Measurements from ENCODE around the gene EPDR1.

DNA sequence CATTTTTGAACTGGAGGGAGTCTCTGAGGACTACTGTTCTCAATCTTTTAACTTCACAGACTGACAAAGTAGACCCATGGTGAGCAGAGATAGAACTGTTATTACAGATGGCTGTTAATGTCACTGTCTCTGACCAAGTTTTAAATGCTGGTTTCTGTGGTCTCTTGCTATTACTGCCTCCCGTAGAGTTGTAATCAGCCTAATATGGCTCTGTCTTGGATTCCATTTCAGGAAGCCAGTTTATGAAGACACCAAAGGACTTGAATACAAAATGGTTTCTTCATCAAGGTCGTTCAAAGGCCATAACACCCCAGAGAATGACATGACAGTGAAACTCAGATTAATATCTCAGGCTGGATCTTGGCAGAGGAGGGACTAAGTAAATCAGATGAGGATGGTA, 7.7 kb upstream of the EPDR1 start:
- TF ChIP-seq CTCF (conservative IDR thresholded peaks at IDR 0.05; ENCODE audit: low read depth, low read length) (no peak), EZH2 (IDR thresholded peaks at IDR 0.05; ENCODE audit: borderline replicate concordance, low read depth, low read length, poor library complexity, severe bottlenecking) (no peak)
